Upper lobe of right lung (tissue), 1 donor: Measurements from ENCODE around the gene EFNA5. TPM values are rescaled to one million over a fixed set of nuclear protein-coding genes. Genes with fewer than 3 reads are reported as not detected.

Experiments
- ATAC-seq: fragments of 200-7000 bp; cut with Tn5 transposase; one replicate; pipeline ENCODE4 v1.9.1; 2020; ENCODE audit warnings: mild to moderate bottlenecking, moderate library complexity
- DNase-seq: peaks from one replicate; pipeline ENCODE4 v3.0.0-alpha.2; 2020
- H3K27ac ChIP-seq: fragments of 200-600 bp; one replicate; pipeline ENCODE4 v1.8.0; 2022
- H3K27me3 ChIP-seq: fragments of 200-600 bp; one replicate; pipeline ENCODE4 v1.8.0; 2022; ENCODE audit warnings: mild to moderate bottlenecking
- H3K36me3 ChIP-seq: fragments of 200-600 bp; one replicate; pipeline ENCODE4 v1.8.0; 2022
- H3K4me1 ChIP-seq: fragments of 200-600 bp; one replicate; pipeline ENCODE4 v1.8.0; 2022
- H3K4me3 ChIP-seq: fragments of 200-600 bp; one replicate; pipeline ENCODE4 v1.8.0; 2022; ENCODE audit warnings: mild to moderate bottlenecking
- H3K9me3 ChIP-seq: fragments of 200-600 bp; one replicate; pipeline ENCODE4 v1.8.0; 2022
- intact Hi-C: fragments of 100-400 bp; cut with DNase I; formaldehyde crosslinking; loops from one replicate; pipeline ENCODE4 v1.11.0; 2022
- total RNA-seq: library from RNA; stranded (reverse); fragmentation: NEBNext Ultra II Directional; extraction: Animal tissue kit (Norgen Biotek cat#: 25700); gene quantifications from one replicate; pipeline ENCODE4 v1.2.1, GENCODE V29; 2021
- TF ChIP-seq, protein P1 (sequence below): fragments of 200-600 bp; IDR thresholded peaks from one replicate; pipeline ENCODE4 v1.8.0; 2022; ENCODE audit warnings: antibody characterized with exemption
- donor health status: DM: no; HTN: yes; CAD: no; lungs with severe emphysema.

The EFNA5 gene
- total RNA-seq, 1 donor from 2014 or later: 12.0 TPM

DNA sequence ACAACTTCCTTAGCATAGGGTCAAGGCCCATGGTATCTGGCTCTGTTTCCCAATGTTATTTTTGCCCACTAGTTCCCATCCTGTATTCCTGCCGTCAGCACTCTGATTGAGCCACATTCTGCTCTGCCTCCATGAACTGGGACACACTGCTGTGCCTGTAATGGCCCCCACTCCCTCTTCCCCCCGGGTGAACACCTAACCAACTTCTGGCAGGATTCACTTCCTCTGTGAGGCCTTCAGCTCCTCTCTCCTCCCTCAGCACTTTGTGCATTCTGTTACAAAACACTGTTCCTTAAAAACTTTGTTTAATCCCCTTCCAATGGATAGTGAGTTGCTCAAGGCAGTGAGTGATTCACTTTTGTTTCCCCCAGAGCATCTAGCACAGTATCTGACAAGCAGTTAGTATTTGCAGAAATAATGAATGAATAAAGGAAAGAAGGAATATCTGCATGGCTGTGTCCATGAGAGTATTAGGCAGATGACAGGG is 183.6 kb downstream of the EFNA5 start:
- H3K27me3 ChIP-seq: no peaks in the 10 kb centered on the region
- no peaks in the 10 kb centered on the region for H3K9me3 ChIP-seq
- ATAC-seq (peak; percentile 58), DNase-seq (no peak)
- no peak overlapping the region for H3K27ac ChIP-seq
- H3K36me3 ChIP-seq: no peaks in the 10 kb centered on the region
- TF ChIP-seq, protein P1, sequence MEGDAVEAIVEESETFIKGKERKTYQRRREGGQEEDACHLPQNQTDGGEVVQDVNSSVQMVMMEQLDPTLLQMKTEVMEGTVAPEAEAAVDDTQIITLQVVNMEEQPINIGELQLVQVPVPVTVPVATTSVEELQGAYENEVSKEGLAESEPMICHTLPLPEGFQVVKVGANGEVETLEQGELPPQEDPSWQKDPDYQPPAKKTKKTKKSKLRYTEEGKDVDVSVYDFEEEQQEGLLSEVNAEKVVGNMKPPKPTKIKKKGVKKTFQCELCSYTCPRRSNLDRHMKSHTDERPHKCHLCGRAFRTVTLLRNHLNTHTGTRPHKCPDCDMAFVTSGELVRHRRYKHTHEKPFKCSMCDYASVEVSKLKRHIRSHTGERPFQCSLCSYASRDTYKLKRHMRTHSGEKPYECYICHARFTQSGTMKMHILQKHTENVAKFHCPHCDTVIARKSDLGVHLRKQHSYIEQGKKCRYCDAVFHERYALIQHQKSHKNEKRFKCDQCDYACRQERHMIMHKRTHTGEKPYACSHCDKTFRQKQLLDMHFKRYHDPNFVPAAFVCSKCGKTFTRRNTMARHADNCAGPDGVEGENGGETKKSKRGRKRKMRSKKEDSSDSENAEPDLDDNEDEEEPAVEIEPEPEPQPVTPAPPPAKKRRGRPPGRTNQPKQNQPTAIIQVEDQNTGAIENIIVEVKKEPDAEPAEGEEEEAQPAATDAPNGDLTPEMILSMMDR: no peak
- no peak overlapping the region for H3K4me3 ChIP-seq
- intact Hi-C loops: no loop called here
- H3K4me1 ChIP-seq: peaks cover 4% of the 10 kb centered on the region

- no peaks in the 10 kb centered on the region for H3K9me3 ChIP-seq
- H3K4me1 ChIP-seq: peaks cover 4% of the 10 kb centered on the region
- no peaks in the 10 kb centered on the region for H3K36me3 ChIP-seq
- intact Hi-C loops: no loop called here
- no peaks in the 10 kb centered on the region for H3K27me3 ChIP-seq
- no peak overlapping the region for H3K4me3 ChIP-seq
- no peak overlapping the region for H3K27ac ChIP-seq
- TF ChIP-seq, protein P1: no peak
- DNase-seq (no peak), ATAC-seq (peak; percentile 75)
These were observed 184.2 kb downstream of the EFNA5 start for GRCh38 chr5:107486489-107486888.

- intact Hi-C loops: no loop called here
- no peak overlapping the region for H3K4me3 ChIP-seq
- DNase-seq: no peak
- H3K27ac ChIP-seq: no peak overlapping the region
- no peaks in the 10 kb centered on the region for H3K27me3 ChIP-seq
- TF ChIP-seq, protein P1: no peak
- H3K4me1 ChIP-seq: peaks cover 4% of the 10 kb centered on the region
- H3K9me3 ChIP-seq: no peaks in the 10 kb centered on the region
- H3K36me3 ChIP-seq: no peaks in the 10 kb centered on the region
- ATAC-seq: no peak
These were observed 185.6 kb downstream of the EFNA5 start for GRCh38 chr5:107485184-107485583.

- no peak overlapping the region for H3K4me3 ChIP-seq
- TF ChIP-seq, protein P1: no peak
- no peak for ATAC-seq
- no peak overlapping the region for H3K27ac ChIP-seq
- peaks cover 4% of the 10 kb centered on the region for H3K4me1 ChIP-seq
- no peaks in the 10 kb centered on the region for H3K36me3 ChIP-seq
- no peaks in the 10 kb centered on the region for H3K9me3 ChIP-seq
- H3K27me3 ChIP-seq: no peaks in the 10 kb centered on the region
- DNase-seq: no peak
- intact Hi-C loops: no loop called here
These were observed 186.5 kb downstream of the EFNA5 start for GRCh38 chr5:107484281-107484680.

DNA sequence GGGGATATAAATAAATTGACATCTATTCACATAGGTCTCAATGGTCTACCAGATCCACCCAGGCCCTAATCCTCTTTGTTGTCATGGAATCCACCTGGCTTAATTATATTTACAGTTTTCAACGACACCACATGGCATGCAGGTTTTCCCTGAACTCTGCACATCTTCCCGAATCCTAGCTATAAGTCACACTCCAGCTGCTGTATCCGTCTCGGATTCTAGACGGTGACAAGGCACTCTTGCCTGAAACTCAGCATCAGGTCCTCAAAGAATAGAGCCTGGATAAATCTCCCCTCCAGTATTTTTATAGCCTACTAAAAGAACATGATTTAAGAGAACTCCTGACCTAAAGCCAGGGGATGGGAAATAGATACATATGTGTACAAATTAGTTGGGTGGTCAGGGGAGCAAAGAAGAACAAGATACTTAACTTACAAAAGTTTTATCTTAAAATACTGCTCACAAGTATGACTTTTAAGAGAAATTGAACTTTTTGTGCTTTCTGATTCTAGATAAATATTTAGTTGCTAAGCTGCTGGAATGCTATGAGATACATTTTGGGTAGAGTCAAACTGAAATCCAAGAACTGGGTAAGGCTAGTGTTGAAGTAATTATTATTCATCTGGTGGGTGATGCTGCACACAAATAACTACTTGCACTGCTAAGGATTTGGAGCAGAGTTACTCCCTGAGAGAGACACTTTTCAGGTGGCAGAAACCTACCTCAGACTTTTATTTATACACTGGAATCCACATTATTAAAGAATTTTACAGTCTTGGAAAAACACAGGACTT is 187.3 kb downstream of the EFNA5 start:
- DNase-seq: no peak

More for the DNA sequence above, 187.3 kb downstream of the EFNA5 start:
- Histone ChIP-seq H3K36me3 (no peaks in the 10 kb centered on the region), H3K9me3 (no peaks in the 10 kb centered on the region), H3K27ac (no peak overlapping the region), H3K4me1 (peaks cover 4% of the 10 kb centered on the region), H3K27me3 (no peaks in the 10 kb centered on the region), H3K4me3 (no peak overlapping the region)
- intact Hi-C loops: no loop called here
- TF ChIP-seq, protein P1: no peak
- ATAC-seq: no peak
